Stimulated activated CD4-positive, alpha-beta T cell treated with anti-CD3 and anti-CD28 coated beads, Interleukin-12 subunit alpha, Interleukin-12 subunit beta, amount 100 ng/mL, for 48 hours (primary cell): ENCODE data around the gene PLEKHJ1.

Experiments
- DNase-seq, 3 donors: peaks; one replicate each; pipeline ENCODE4 v3.0.0-alpha.2; 2020; ENCODE audit warnings: low read depth in 2 of 3, low spot score in 1 of 3

The PLEKHJ1 gene

GRCh38 chr19:2249880-2250765 is 14.0 kb upstream of the PLEKHJ1 start:
- DNase-seq = no peak

- no peak for DNase-seq
Measured at GRCh38 chr19:2249010-2249866, 13.1 kb upstream of the PLEKHJ1 start, which contains the start of gene AMH. AMH (plus strand) TSS chr19:2249323; CDS start chr19:2249333, 10 bp downstream.

- DNase-seq = no peak
Measured at GRCh38 chr19:2248136-2249009, 12.2 kb upstream of the PLEKHJ1 start.

GRCh38 chr19:2247433-2248101 is 11.4 kb upstream of the PLEKHJ1 start:
- no peak for DNase-seq

GRCh38 chr19:2246801-2247361 is 10.8 kb upstream of the PLEKHJ1 start:
- DNase-seq = no peak

GRCh38 chr19:2246014-2246620 is 10.0 kb upstream of the PLEKHJ1 start:
- DNase-seq = no peak

- no peak for DNase-seq
Measured at GRCh38 chr19:2245273-2245672, 9.1 kb upstream of the PLEKHJ1 start.

GRCh38 chr19:2244486-2244885 is 8.4 kb upstream of the PLEKHJ1 start:
- DNase-seq = no peak

- DNase-seq = no peak
Measured at GRCh38 chr19:2244125-2244411, 7.9 kb upstream of the PLEKHJ1 start.

GRCh38 chr19:2243274-2244124 is 7.4 kb upstream of the PLEKHJ1 start:
- no peak for DNase-seq

GRCh38 chr19:2242816-2243215 is 6.7 kb upstream of the PLEKHJ1 start:
- DNase-seq = no peak

- DNase-seq = no peak
Measured at GRCh38 chr19:2242092-2242537, 6.0 kb upstream of the PLEKHJ1 start.

- no peak for DNase-seq
Measured at GRCh38 chr19:2240881-2241760, 5.0 kb upstream of the PLEKHJ1 start.

GRCh38 chr19:2239771-2240770 is 3.9 kb upstream of the PLEKHJ1 start:
- DNase-seq = no peak

GRCh38 chr19:2239173-2239572 is 3.0 kb upstream of the PLEKHJ1 start:
- no peak for DNase-seq

- no peak for DNase-seq
Measured at GRCh38 chr19:2237869-2238153, 1.7 kb upstream of the PLEKHJ1 start.
